Gastrocnemius medialis (tissue), 4 donors: ENCODE data around the gene DAW1. TPM values are rescaled to one million over a fixed set of nuclear protein-coding genes. Genes with fewer than 3 reads are reported as not detected.

Source experiments
- ATAC-seq, 2 donors: fragments of 150-250 bp; one replicate each; pipeline ENCODE4 v1.9.1; 2016
- DNase-seq, 2 donors: peaks; one replicate each; pipeline ENCODE4 v3.0.0-alpha.2; 2019
- H3K27ac ChIP-seq, 4 donors: fragments of 200-600 bp; sonication (generic); 1 replicate in 1 of 4; 2 replicates in 3 of 4; pipeline ENCODE4 v1.5.1; 2016 to 2018; ENCODE audit warnings: mild to moderate bottlenecking in 2 of 4, moderate library complexity in 1 of 4
- H3K27me3 ChIP-seq, 3 donors: fragments of 200-600 bp; sonication (generic) in 2 of 3; 1 replicate in 1 of 3; 2 replicates in 2 of 3; pipeline versions ENCODE4 v1.5.1 to v1.6.0; 2016 to 2019; ENCODE audit warnings: mild to moderate bottlenecking in 1 of 3, moderate library complexity in 1 of 3
- H3K36me3 ChIP-seq, 2 donors: fragments of 200-600 bp; sonication (generic) in 1 of 2; one replicate each; pipeline ENCODE4 v1.5.1; 2017 to 2018
- H3K4me1 ChIP-seq, 2 donors: fragments of 200-600 bp; sonication (generic) in 1 of 2; one replicate each; pipeline ENCODE4 v1.5.1; 2016 to 2017; ENCODE audit warnings: mild to moderate bottlenecking in 2 of 2
- H3K4me3 ChIP-seq, 4 donors: fragments of 200-600 bp; sonication (generic) in 3 of 4; 1 replicate in 1 of 4; 2 replicates in 3 of 4; pipeline ENCODE4 v1.5.1; 2016 to 2019; ENCODE audit warnings: mild to moderate bottlenecking in 2 of 4
- H3K9me3 ChIP-seq, 3 donors: fragments of 200-600 bp; sonication (generic) in 2 of 3; 1 replicate in 1 of 3; 2 replicates in 2 of 3; pipeline ENCODE4 v1.5.1; 2016 to 2019
- POLR2A ChIP-seq, 2 donors: fragments of 450-650 bp; IDR thresholded peaks; one replicate each; pipeline ENCODE4 v1.6.1; 2017; ENCODE audit warnings: antibody characterized with exemption in 2 of 2, mild to moderate bottlenecking in 2 of 2, moderate library complexity in 2 of 2
- in situ Hi-C, 4 donors: fragments of 200-750 bp; cut with MboI; loops; one replicate each; pipeline versions ENCODE4 v1.15.0 to v1.8.0; 2017; ENCODE audit warnings: low sequenced_read_pairs in 4 of 4
- intact Hi-C: fragments of 100-400 bp; cut with DNase I; formaldehyde crosslinking; loops from one replicate; pipeline ENCODE4 v1.15.1; 2023; ENCODE audit warnings: low total_unique reads
- total RNA-seq, 4 donors: library from RNA; depleted of rRNA; stranded (reverse); fragments of >200 nt; gene quantifications; one replicate each; pipeline versions ENCODE4 v1.1.0 to v1.2.3, GENCODE V29; 2016
- TF ChIP-seq, protein P1 (sequence below), 5 experiments: fragments of 450-650 bp in 3 of 5; fragments of 200-600 bp in 2 of 5; sonication (generic) in 2 of 5; IDR thresholded peaks in 4 of 5; conservative IDR thresholded peaks in 1 of 5; 1 replicate in 4 of 5; 2 replicates in 1 of 5; pipeline ENCODE4 v1.5.1; 2016 to 2019; ENCODE audit warnings: antibody characterized with exemption in 5 of 5, mild to moderate bottlenecking in 3 of 5, moderate library complexity in 3 of 5

The DAW1 gene, protein sequence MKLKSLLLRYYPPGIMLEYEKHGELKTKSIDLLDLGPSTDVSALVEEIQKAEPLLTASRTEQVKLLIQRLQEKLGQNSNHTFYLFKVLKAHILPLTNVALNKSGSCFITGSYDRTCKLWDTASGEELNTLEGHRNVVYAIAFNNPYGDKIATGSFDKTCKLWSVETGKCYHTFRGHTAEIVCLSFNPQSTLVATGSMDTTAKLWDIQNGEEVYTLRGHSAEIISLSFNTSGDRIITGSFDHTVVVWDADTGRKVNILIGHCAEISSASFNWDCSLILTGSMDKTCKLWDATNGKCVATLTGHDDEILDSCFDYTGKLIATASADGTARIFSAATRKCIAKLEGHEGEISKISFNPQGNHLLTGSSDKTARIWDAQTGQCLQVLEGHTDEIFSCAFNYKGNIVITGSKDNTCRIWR
- total RNA-seq, result not detected

DNA sequence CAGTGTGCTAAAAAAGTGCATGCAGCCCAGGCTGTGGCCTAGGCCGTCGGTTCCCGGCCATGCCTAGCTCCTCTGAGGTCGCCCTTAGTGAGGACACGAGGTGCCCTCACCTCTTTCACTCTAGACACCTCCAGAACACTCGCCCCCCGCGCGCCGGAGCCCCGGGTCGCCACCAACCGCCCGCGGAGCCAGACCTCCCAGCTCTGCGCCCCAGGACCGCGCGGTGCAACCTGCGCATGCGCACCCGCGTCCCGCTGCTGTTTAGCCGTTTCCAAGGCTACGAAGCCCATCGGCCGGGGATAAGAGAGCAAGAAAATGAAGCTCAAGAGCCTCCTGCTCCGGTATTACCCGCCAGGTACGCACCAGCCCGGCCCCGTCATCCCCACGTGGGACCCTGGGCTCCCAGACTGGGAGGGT, at the start of gene DAW1:
Gene DAW1 (plus strand): TSS at position 257 of the 417 bp plus-strand sequence. CDS start 59 bp downstream, at position 316.
- Histone ChIP-seq H3K4me3 (peak within 1 kb of the TSS in 3 of 4 donors; percentile 2 to 38 (median 34)), H3K27me3 (peaks cover 0 to 6% (median 5%) of the 10 kb centered on the region in 3 donors), H3K9me3 (no peaks in the 10 kb centered on the region), H3K36me3 (no peaks in the 10 kb centered on the region), H3K27ac (no peak within 1 kb of the TSS), H3K4me1 (no peaks in the 10 kb centered on the region)
- in situ Hi-C loops, result no loop called here
- no peak for ATAC-seq
- DNase-seq, result no peak
- intact Hi-C loops, result no loop called here
- TF ChIP-seq, protein P1, sequence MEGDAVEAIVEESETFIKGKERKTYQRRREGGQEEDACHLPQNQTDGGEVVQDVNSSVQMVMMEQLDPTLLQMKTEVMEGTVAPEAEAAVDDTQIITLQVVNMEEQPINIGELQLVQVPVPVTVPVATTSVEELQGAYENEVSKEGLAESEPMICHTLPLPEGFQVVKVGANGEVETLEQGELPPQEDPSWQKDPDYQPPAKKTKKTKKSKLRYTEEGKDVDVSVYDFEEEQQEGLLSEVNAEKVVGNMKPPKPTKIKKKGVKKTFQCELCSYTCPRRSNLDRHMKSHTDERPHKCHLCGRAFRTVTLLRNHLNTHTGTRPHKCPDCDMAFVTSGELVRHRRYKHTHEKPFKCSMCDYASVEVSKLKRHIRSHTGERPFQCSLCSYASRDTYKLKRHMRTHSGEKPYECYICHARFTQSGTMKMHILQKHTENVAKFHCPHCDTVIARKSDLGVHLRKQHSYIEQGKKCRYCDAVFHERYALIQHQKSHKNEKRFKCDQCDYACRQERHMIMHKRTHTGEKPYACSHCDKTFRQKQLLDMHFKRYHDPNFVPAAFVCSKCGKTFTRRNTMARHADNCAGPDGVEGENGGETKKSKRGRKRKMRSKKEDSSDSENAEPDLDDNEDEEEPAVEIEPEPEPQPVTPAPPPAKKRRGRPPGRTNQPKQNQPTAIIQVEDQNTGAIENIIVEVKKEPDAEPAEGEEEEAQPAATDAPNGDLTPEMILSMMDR (IDR thresholded peaks at IDR 0.05 in 4 of 5, conservative IDR thresholded peaks at IDR 0.05 in 1 of 5), result no peak
- TF ChIP-seq POLR2A (IDR thresholded peaks at IDR 0.05), result no peak

DNA sequence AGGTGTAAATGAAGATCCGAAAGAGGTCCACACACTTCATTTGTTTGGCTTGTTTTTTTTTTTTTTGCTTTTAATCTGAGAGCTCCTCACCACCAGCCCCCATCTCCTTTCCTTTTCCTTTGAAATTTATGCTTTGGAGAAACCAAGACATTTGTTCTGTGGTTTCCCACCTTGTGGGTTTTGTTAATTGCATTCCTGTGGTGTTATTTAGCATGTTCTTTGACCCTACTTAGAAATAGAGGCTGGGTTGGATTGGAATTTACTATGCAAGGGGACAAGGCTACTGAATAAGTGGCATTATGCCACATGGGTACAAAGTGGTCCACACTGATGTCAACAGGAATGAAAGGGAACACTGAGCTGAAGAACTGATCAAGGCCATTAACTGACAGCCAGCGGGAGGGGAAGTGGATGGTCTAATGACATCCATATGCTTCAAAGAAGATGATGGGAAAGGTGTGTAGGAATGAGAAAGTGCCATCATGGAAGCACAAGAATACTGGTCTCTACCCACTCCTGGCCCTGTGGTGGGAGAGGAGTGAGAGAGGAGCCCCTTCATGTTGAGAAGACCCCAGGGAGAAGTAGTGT, 48.9 kb upstream of the DAW1 start:
- H3K36me3 ChIP-seq, result no peaks in the 10 kb centered on the region
- intact Hi-C loops (no loop called here), in situ Hi-C loops (no loop called here)
- no peak overlapping the region for H3K27ac ChIP-seq
- H3K27me3 ChIP-seq, result no peaks in the 10 kb centered on the region
- TF ChIP-seq, protein P1 (IDR thresholded peaks at IDR 0.05 in 4 of 5, conservative IDR thresholded peaks at IDR 0.05 in 1 of 5), result no peak
- TF ChIP-seq POLR2A (IDR thresholded peaks at IDR 0.05), result no peak
- DNase-seq, result no peak
- ATAC-seq, result no peak
- no peaks in the 10 kb centered on the region for H3K4me1 ChIP-seq
- H3K4me3 ChIP-seq, result no peak overlapping the region
- no peaks in the 10 kb centered on the region for H3K9me3 ChIP-seq

DNA sequence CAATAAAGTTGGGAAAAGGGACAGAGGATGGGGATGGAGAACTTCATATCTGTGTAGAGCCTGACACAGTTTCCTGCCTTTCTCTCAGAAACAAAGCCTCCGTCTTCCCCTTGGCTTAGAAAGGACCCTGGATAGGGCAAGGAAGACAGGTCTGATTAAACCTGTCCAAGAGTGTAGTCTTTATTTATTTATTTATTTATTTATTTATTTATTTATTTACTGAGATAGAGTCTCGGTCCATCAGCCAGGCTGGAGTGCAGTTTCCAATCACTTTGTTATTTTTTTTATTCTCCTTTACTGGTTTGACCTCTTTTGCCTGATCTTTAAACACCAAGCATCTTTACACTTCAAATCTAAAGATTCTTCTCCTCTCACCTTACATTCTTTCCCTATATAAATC, 47.5 kb upstream of the DAW1 start:
- H3K27me3 ChIP-seq, result no peaks in the 10 kb centered on the region
- H3K36me3 ChIP-seq, result no peaks in the 10 kb centered on the region
- H3K9me3 ChIP-seq, result no peaks in the 10 kb centered on the region
- DNase-seq, result no peak
- no peaks in the 10 kb centered on the region for H3K4me1 ChIP-seq
- ATAC-seq, result no peak
- in situ Hi-C loops, result no loop called here
- no peak overlapping the region for H3K4me3 ChIP-seq
- no peak overlapping the region for H3K27ac ChIP-seq
- intact Hi-C loops, result no loop called here
- TF ChIP-seq, protein P1 (IDR thresholded peaks at IDR 0.05 in 4 of 5, conservative IDR thresholded peaks at IDR 0.05 in 1 of 5), result no peak
- TF ChIP-seq POLR2A (IDR thresholded peaks at IDR 0.05), result no peak

DNA sequence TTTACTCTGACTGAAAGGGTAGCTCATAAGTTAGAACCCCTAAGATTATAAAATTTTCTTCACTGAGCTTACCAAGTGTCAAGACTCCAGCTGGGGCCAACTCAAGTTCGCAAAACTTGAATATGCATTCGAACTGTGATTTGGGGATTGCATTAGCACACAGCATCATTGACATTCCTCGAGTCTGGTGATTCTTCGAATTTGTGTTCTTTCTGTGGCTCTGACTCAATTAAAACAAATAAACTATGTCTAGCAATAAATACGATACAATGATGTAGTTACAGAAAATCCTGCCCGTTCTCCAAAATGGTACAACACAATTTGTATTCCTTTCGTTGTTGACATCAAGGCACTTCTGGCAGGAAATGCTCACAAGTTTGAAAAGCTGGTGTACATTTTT, 46.7 kb upstream of the DAW1 start:
- intact Hi-C loops (no loop called here), in situ Hi-C loops (no loop called here)
- DNase-seq (no peak), ATAC-seq (no peak)
- no peaks in the 10 kb centered on the region for H3K9me3 ChIP-seq
- no peak overlapping the region for H3K27ac ChIP-seq
- no peaks in the 10 kb centered on the region for H3K27me3 ChIP-seq
- H3K4me3 ChIP-seq, result no peak overlapping the region
- TF ChIP-seq POLR2A (IDR thresholded peaks at IDR 0.05), result no peak
- TF ChIP-seq, protein P1 (IDR thresholded peaks at IDR 0.05 in 4 of 5, conservative IDR thresholded peaks at IDR 0.05 in 1 of 5), result no peak
- no peaks in the 10 kb centered on the region for H3K36me3 ChIP-seq
- no peaks in the 10 kb centered on the region for H3K4me1 ChIP-seq
